SJSA1 (cell line): ENCODE data around the gene KRT3. TPM values are rescaled to one million over a fixed set of nuclear protein-coding genes. Genes with fewer than 3 reads are reported as not detected.

Experiments
- DNase-seq, 2 experiments: peaks; one replicate each; pipeline ENCODE4 v3.0.0-alpha.2; 2015 to 2020; ENCODE audit warnings: low spot score in 2 of 2, low read depth in 1 of 2
- H3K27ac ChIP-seq: fragments of 250-450 bp; sonication (Bioruptor Pico); 2 replicates; pipeline ENCODE4 v1.5.1; 2020; ENCODE audit warnings: mild to moderate bottlenecking, moderate library complexity
- H3K27me3 ChIP-seq: fragments of 250-450 bp; sonication (Bioruptor Pico); replicated peaks from 2 replicates; pipeline ENCODE4 v1.5.1; 2020; ENCODE audit warnings: mild to moderate bottlenecking, moderate library complexity
- H3K36me3 ChIP-seq: fragments of 250-450 bp; sonication (Bioruptor Pico); 2 replicates; pipeline ENCODE4 v1.5.1; 2020; ENCODE audit warnings: mild to moderate bottlenecking
- H3K4me1 ChIP-seq: fragments of 250-450 bp; sonication (Bioruptor Pico); replicated peaks from 2 replicates; pipeline ENCODE4 v1.6.1; 2021; ENCODE audit warnings: mild to moderate bottlenecking
- H3K4me3 ChIP-seq: fragments of 250-450 bp; sonication (Bioruptor Pico); 2 replicates; pipeline ENCODE4 v1.5.1; 2020; ENCODE audit warnings: mild to moderate bottlenecking
- H3K9me3 ChIP-seq: fragments of 250-450 bp; sonication (Bioruptor Pico); replicated peaks from 2 replicates; pipeline ENCODE4 v1.5.1; 2020; ENCODE audit warnings: mild to moderate bottlenecking
- total RNA-seq: library from RNA; depleted of rRNA; stranded (reverse); fragments of >200 nt; shearing (Covaris generic); gene quantifications from 2 replicates; pipeline ENCODE4 v1.2.3, GENCODE V29; 2014

The KRT3 gene
- total RNA-seq, 1 experiment from 2014 or later: 0.08 TPM

DNA sequence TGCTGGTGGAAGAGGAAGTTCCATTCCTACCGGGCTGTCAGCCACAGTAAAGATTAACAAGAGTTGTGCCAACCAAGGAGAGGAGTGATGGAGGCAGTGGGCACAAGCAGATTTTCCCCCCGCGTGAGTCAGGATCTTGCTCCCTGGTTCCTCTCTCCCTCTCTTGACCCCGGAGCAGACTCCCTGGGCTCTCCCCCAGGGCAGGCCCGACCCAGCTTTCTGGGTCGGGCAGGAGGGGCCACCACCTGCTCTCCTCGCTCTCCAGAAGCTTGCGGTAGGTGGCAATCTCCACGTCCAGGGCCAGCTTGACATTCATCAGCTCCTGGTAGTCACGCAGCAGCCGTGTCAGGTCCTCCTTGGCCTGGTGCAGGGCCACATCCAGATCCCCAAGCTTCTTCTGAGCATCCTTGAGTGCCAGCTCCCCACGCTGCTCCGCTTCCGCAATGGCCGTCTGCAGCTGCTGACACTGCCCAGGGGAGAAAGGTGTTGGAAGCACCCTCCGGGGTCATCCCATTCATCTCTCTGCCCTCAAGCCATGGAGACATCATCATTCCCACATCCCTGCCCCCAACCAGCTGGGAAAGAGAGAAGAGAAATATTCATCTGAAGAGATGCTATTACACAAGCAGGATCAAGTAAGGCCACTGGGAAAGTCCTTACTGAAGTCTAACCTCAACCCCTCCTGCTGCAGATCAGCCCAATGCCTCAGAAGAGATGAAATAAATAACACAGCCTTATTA lies 27.0 kb upstream of the KRT3 start:
- peak; percentile 91 to 98 for DNase-seq
- Histone ChIP-seq H3K27ac (no peak overlapping the region), H3K36me3 (no peaks in the 10 kb centered on the region)

DNA sequence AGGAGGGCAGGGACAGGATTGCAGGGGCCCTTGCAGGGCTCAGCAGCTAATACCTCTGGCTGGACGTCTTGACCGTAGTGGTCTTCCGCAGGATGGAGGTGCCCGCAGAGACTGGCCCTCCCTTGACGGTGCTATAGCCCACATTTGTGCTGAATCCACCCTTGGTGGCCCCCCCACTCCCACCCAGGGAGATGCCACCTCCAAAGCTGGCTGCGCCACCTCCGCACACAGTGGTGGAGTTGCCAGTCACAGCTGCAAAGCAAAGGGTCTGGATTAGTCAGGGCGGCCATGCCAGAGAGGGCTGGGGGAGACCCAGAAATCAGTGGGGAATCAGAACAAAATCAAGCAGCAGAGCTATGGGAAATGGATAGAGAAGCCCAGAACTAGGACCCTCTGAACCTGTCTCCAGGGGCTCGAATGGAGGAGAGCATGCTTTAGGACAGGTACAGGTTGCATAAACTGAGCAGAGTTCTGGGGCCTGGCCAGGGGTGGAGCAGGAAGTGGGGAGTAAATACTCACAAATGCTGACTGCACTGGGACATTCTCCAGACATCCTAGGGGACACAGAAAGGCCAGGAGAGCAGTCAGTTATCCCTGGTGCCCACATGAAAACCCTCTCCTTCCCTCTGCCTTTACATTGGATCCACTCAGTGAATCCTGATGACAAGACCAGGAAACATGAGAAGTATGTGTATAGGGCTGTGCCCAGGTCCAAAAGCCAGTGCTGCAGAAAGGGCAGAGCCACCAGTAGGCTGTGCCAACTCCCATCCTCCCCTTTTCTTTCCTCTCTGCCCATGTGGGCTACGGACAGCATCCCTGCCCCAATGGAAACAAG lies 26.1 kb upstream of the KRT3 start:
- Histone ChIP-seq H3K9me3 (peaks cover 17% of the 10 kb centered on the region), H3K4me3 (no peak overlapping the region), H3K27me3 (peaks cover 90% of the 10 kb centered on the region), H3K36me3 (no peaks in the 10 kb centered on the region), H3K27ac (no peak overlapping the region), H3K4me1 (peaks cover 11% of the 10 kb centered on the region)
- peak in 1 of 2 experiments; percentile 98 for DNase-seq

More for the DNA sequence above, 27.0 kb upstream of the KRT3 start:
- H3K4me1 ChIP-seq: peaks cover 18% of the 10 kb centered on the region
- no peak overlapping the region for H3K4me3 ChIP-seq
- H3K27me3 ChIP-seq: peaks cover 82% of the 10 kb centered on the region
- H3K9me3 ChIP-seq: peaks cover 11% of the 10 kb centered on the region

DNA sequence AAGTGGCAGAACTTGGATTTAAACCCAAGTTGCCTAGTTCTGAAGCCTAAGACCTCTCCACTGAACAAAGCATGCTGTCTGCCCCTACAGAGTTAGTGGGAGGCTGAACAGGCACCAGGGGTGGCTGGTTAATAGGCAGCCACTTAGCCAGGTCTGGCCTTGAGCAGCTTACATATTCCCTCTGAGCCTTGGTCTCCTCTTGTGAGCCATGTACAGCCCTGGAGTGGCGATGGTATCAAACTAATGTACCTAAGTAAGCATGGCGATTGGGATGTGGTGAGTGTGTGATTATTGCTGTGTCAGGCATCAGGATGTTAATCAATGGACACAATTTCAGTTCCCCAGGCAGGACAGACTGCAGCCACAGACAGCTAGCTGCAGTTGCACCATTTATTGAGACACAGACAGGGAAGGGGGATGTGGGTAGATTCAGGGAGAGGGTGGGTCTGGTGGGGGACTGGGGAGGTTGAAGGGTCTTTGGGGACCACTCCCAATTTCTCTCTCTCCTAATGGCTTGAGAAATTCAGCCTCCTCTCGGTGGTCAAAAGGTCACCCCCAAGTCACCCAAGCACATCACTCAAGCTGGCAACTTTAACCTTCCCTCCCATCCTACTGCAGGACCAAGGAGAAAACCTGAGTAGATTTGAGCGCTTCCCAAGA lies 25.3 kb upstream of the KRT3 start:
- H3K4me3 ChIP-seq: no peak overlapping the region
- H3K9me3 ChIP-seq: peaks cover 15% of the 10 kb centered on the region
- no peak overlapping the region for H3K27ac ChIP-seq
- H3K36me3 ChIP-seq: no peaks in the 10 kb centered on the region
- H3K27me3 ChIP-seq: peaks cover 97% of the 10 kb centered on the region
- H3K4me1 ChIP-seq: peaks cover 6% of the 10 kb centered on the region; the same call in 1 of the 2 replicates
- peak in 1 of 2 experiments; percentile 94 for DNase-seq

DNA sequence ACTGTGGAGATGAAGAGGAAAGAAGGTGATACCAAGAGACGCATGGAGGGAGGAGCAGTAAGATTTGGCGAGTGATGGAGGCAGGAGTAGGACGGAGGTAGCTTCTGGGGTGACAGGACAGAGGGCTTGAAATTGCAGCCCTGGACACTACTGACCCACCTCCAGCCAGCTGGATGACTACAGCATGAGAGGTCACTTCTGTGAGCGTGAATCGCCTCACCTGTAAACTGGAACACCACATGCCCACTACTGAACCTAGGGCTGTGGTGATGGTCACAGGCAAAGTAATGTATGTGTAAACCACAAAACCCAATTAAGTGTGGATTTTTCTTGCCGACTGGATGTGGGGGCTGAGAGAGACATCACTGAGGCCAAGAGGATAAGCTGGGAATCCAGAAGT lies 24.6 kb upstream of the KRT3 start:
- no peaks in the 10 kb centered on the region for H3K36me3 ChIP-seq
- H3K9me3 ChIP-seq: peaks cover 13% of the 10 kb centered on the region
- peaks cover 6% of the 10 kb centered on the region; the same call in 1 of the 2 replicates for H3K4me1 ChIP-seq
- H3K27me3 ChIP-seq: peaks cover 97% of the 10 kb centered on the region
- no peak overlapping the region for H3K4me3 ChIP-seq
- DNase-seq: peak; percentile 88 to 95
- H3K27ac ChIP-seq: no peak overlapping the region

DNA sequence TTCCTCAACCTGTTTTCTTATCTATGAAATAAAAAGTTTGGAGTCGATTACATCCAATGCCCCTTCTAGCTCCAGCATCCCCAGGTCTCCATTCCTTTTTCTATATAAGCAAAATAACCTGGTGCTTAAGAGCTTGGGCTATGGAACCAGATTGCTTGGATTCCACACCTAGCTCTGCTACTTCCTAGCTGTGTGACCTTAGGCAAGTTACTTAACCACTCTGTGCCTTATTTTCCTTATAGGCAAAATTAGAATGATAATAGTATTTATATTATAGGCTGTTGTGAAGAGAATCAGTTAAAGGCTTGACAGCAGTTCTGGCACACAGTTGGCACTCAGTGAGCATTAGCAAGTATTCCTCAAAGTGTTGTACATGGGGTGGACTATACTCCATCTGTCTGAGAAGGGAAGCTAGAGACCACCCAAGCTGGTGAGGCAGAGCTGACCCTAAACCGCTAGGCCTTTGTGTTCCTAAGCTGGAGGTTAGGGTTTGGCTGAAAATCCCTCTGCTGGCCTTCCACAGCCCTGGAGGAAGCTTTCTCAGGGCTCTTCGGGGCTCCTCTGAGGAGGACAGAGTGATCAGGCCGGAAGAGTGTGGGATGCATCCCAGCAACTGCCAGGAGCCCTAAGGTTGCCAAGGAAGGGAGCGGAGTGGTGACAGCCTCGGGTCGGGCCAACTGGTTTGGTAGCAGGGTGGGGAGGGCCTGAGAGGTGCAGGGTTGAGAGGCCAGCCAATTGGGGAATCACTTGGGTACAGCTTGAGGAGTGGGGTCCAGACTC lies 24.0 kb upstream of the KRT3 start:
- Histone ChIP-seq H3K36me3 (no peaks in the 10 kb centered on the region), H3K4me1 (peaks cover 6% of the 10 kb centered on the region; the same call in 1 of the 2 replicates), H3K27ac (no peak overlapping the region), H3K27me3 (peaks cover 97% of the 10 kb centered on the region), H3K9me3 (peaks cover 12% of the 10 kb centered on the region), H3K4me3 (no peak overlapping the region)
- DNase-seq: peak; percentile 88 to 98

DNA sequence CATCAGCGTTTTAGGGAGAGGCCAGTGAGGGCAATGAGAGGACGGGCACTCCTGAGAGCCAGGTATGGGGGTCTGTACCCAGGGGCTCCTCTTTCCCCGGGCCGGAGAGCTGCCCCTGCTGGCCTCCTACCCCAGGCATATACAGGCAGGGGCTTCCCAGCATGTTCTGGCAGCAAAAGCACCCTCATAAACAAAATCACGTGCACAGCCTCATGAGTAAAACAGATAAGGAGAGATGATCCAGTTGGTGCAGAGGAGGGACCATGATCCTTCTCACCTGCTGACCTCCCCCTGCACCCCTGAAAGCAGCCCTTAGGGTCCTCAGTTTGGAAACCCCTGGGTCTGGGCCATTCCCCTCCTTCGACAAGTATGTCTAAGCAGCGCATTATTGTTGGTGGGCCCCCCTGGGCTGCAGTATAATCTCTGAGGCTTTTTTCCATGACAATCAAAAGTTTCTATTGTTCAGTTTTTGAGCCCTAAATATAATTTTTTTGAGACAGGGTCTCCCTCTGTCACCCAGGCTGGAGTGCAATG lies 23.0 kb upstream of the KRT3 start:
- Histone ChIP-seq H3K27me3 (peaks cover 97% of the 10 kb centered on the region), H3K9me3 (peaks cover 12% of the 10 kb centered on the region), H3K4me3 (no peak overlapping the region), H3K4me1 (peaks cover 9% of the 10 kb centered on the region; the same call in 1 of the 2 replicates), H3K36me3 (no peaks in the 10 kb centered on the region), H3K27ac (no peak overlapping the region)
- peak in 1 of 2 experiments; percentile 95 for DNase-seq

DNA sequence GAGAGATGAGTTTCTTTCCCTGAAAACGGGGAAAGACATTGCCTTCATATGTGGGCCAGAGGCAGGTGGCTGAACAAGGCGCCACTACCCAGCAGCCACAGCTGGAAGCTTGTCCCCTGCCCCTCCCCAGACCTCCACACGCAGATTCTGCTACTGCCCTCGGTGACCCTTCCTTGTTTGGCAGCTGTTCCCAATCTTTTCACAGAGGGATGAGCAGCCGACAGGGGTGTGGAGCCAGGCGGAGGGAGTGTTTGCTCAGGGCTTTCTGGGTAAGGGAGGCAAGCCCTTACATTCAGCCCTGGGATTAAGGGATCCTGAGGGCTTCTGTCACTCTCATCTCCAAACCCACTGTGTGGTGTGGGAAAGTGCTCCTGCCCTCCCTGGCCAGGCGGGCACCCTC lies 22.5 kb upstream of the KRT3 start:
- Histone ChIP-seq H3K36me3 (no peaks in the 10 kb centered on the region), H3K4me3 (no peak overlapping the region), H3K27ac (no peak overlapping the region), H3K9me3 (peaks cover 12% of the 10 kb centered on the region), H3K4me1 (peaks cover 9% of the 10 kb centered on the region; the same call in 1 of the 2 replicates), H3K27me3 (peaks cover 95% of the 10 kb centered on the region)
- peak in 1 of 2 experiments; percentile 97 for DNase-seq

DNA sequence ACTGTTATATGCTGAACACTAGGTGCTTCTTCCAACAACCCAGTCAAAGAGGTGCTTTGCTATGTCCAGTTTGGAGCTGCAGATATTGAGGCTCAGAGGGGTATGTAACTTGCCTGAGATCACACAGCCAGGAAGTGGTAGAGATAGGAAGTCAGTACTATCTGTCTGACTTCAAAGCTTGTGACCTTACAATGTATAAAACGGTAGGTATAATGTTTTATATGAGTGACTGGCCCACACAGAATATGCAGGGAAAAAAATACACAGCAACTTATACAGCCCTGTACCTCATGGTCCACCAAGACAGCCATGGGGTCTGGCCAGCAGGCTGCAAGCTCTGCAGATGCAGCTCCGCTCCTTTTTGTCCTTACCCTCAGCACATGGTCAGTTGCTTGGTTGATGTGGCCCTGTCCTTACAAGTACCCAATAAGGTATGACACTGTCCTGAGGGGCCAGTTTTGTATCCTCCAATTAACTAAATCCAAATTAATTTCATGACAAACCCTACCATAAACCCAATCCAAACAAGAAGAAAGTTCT lies 21.9 kb upstream of the KRT3 start:
- H3K4me1 ChIP-seq: peaks cover 9% of the 10 kb centered on the region; the same call in 1 of the 2 replicates
- H3K27me3 ChIP-seq: peaks cover 95% of the 10 kb centered on the region
- no peak overlapping the region for H3K27ac ChIP-seq
- H3K36me3 ChIP-seq: no peaks in the 10 kb centered on the region
- H3K4me3 ChIP-seq: no peak overlapping the region
- peaks cover 12% of the 10 kb centered on the region for H3K9me3 ChIP-seq
- DNase-seq: peak; percentile 81 to 94

DNA sequence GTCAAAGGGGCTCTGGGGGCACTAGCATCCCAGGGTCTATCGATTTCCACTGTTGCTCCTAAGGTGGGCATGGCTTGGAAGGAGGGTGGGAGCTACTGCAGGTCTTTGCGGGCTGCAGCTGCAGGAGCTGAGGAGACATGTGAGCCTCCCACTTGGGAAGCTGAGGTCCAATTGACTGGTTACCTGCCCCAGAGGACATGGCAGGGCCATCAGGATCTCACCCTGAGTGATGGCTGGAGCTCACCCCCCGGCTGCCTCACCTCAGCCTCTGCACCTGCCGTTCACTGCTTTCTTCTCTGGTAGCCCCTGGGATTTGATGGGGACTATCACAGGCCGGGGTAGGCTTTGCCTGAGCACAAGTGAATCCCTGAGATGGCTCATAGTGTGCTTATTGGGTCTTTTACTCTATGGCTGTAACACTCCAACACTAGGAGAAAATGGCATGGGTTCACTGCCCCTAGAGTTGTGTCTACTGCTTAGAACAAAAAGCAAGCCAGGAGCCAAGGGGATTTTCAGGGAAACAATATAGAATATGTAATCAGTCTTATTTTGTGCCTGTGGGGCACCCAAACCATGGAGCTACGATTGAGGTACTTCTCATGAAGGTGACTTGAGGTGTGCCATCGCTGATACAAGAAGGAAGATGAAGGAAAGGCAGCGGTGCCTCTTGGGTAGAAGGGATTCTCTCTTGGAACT lies 21.2 kb upstream of the KRT3 start:
- peaks cover 12% of the 10 kb centered on the region for H3K9me3 ChIP-seq
- peaks cover 95% of the 10 kb centered on the region for H3K27me3 ChIP-seq
- no peaks in the 10 kb centered on the region for H3K36me3 ChIP-seq
- H3K4me3 ChIP-seq: no peak overlapping the region
- peak; percentile 79 to 96 for DNase-seq
- peaks cover 6% of the 10 kb centered on the region; the same call in 1 of the 2 replicates for H3K4me1 ChIP-seq
- no peak overlapping the region for H3K27ac ChIP-seq

DNA sequence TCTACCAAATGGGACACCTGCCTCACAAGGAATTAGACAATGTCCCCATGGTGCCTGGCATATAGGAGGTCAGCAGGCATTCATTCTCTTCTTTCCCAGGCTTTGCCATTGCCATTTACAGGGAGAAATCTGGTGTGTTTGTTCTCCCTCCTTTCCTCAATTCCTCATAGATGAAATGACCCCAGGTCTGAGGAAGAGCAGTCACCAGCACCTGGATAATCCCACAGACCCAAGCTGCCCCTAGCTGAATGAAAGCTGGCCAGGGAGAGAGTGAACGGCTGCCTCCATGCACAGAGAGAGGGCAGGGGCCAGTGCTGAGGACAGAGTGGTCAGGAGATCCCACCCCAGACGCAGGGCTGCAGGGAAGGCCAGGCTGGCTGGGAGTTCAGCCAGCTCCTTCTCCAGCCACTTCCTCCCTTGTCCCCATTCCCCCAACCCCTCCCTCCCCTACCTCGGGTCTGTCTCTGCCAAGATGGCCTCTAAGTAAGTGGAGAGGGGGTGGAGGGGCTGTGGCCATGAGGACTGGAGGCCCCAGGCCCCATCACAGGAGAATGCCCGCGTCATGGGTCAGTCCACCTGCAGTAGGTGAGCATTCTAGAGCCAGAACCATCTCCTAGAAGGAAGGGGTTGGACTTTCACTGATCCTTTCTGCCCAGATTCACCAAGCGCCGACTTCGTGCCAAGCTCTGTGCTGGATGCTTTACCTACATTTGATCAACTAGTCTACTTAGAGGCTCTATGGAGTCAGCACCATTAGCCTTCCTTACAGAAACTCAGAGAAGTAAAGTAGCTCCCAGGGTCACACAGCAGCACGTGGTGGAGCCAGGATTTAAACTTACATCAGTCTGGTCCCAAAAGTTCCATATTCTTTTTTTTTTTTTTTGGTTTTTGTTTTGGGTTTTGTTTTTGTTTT lies 20.0 kb upstream of the KRT3 start:
- Histone ChIP-seq H3K27me3 (peaks cover 95% of the 10 kb centered on the region), H3K36me3 (no peaks in the 10 kb centered on the region), H3K27ac (no peak overlapping the region), H3K9me3 (peaks cover 12% of the 10 kb centered on the region), H3K4me3 (no peak overlapping the region), H3K4me1 (0 out of 2 replicates have a peak, but pooled peaks cover 6% of the 10 kb centered on the region)
- peak; percentile 81 to 94 for DNase-seq

DNA sequence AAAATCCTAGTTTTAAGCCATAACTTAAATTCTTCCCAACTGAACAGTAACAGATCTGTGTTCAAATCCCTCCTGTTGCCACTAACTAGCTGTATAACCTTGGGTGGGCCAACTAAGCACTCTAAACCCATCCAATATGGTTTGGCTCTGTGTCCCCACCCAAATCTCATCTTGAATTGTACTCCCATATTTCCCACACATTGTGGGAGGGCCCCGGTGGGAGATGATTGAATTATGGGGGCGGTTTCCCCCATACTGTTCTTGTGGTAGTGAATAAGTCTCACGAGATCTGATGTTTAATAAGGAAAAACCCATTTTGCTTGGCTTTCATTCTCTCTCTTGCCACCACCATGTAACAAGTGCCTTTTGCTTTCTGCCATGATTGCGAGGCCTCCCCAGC lies 19.2 kb upstream of the KRT3 start:
- Histone ChIP-seq H3K4me1 (0 out of 2 replicates have a peak, but pooled peaks cover 6% of the 10 kb centered on the region), H3K27me3 (peaks cover 93% of the 10 kb centered on the region), H3K4me3 (no peak overlapping the region), H3K27ac (no peak overlapping the region), H3K36me3 (no peaks in the 10 kb centered on the region), H3K9me3 (peaks cover 12% of the 10 kb centered on the region)
- DNase-seq: peak; percentile 80 to 94
